Measurements from ENCODE around the gene RERE.
A peak's percentile ranks its signal among the peaks of the same experiment; 100 is the strongest.

RERE gene

GRCh38 chr1:8476006-8476405 is 341.4 kb downstream of the RERE start:
- Histone ChIP-seq H3K36me3 (ENCODE audit: control insufficient read depth in 2 of 2, insufficient read depth in 2 of 2, low read length in 2 of 2) (no peaks in the 10 kb centered on the region), H3K27me3 (ENCODE audit: control insufficient read depth in 1 of 2, insufficient read depth in 2 of 2, low read length in 2 of 2) (no peaks in the 10 kb centered on the region), H3K4me3 (ENCODE audit: low read length in 2 of 2) (no peak overlapping the region), H3K9ac (ENCODE audit: low read length in 2 of 2) (no peak overlapping the region), H3K9me3 (ENCODE audit: control insufficient read depth in 2 of 2, low read length in 2 of 2) (no peaks in the 10 kb centered on the region), H3K27ac (ENCODE audit: low read length) (no peak overlapping the region), H3K4me1 (ENCODE audit: control insufficient read depth, insufficient read depth, low read length) (peaks cover 17% of the 10 kb centered on the region)

- H3K36me3 ChIP-seq (ENCODE audit: control insufficient read depth in 2 of 2, insufficient read depth in 2 of 2, low read length in 2 of 2) = no peaks in the 10 kb centered on the region
- no peaks in the 10 kb centered on the region for H3K27me3 ChIP-seq (ENCODE audit: control insufficient read depth in 1 of 2, insufficient read depth in 2 of 2, low read length in 2 of 2)
- H3K27ac ChIP-seq (ENCODE audit: low read length) = no peak overlapping the region
- peaks cover 17% of the 10 kb centered on the region for H3K4me1 ChIP-seq (ENCODE audit: control insufficient read depth, insufficient read depth, low read length)
- H3K9me3 ChIP-seq (ENCODE audit: control insufficient read depth in 2 of 2, low read length in 2 of 2) = no peaks in the 10 kb centered on the region
- no peak overlapping the region for H3K9ac ChIP-seq (ENCODE audit: low read length in 2 of 2)
- H3K4me3 ChIP-seq (ENCODE audit: low read length in 2 of 2) = no peak overlapping the region
Observed at GRCh38 chr1:8474369-8474768, 343.1 kb downstream of the RERE start.

- Histone ChIP-seq H3K4me3 (ENCODE audit: low read length in 2 of 2) (no peak overlapping the region), H3K36me3 (ENCODE audit: control insufficient read depth in 2 of 2, insufficient read depth in 2 of 2, low read length in 2 of 2) (no peaks in the 10 kb centered on the region), H3K4me1 (ENCODE audit: control insufficient read depth, insufficient read depth, low read length) (peaks cover 17% of the 10 kb centered on the region), H3K27me3 (ENCODE audit: control insufficient read depth in 1 of 2, insufficient read depth in 2 of 2, low read length in 2 of 2) (no peaks in the 10 kb centered on the region), H3K27ac (ENCODE audit: low read length) (no peak overlapping the region), H3K9ac (ENCODE audit: low read length in 2 of 2) (no peak overlapping the region), H3K9me3 (ENCODE audit: control insufficient read depth in 2 of 2, low read length in 2 of 2) (no peaks in the 10 kb centered on the region)
Observed at GRCh38 chr1:8473891-8474300, 343.5 kb downstream of the RERE start.

GRCh38 chr1:8473121-8473875 is 344.1 kb downstream of the RERE start:
- Histone ChIP-seq H3K4me1 (ENCODE audit: control insufficient read depth, insufficient read depth, low read length) (peaks cover 14% of the 10 kb centered on the region), H3K4me3 (ENCODE audit: low read length in 2 of 2) (no peak overlapping the region), H3K27me3 (ENCODE audit: control insufficient read depth in 1 of 2, insufficient read depth in 2 of 2, low read length in 2 of 2) (no peaks in the 10 kb centered on the region), H3K27ac (ENCODE audit: low read length) (no peak overlapping the region), H3K36me3 (ENCODE audit: control insufficient read depth in 2 of 2, insufficient read depth in 2 of 2, low read length in 2 of 2) (no peaks in the 10 kb centered on the region), H3K9me3 (ENCODE audit: control insufficient read depth in 2 of 2, low read length in 2 of 2) (no peaks in the 10 kb centered on the region), H3K9ac (ENCODE audit: low read length in 2 of 2) (no peak overlapping the region)

GRCh38 chr1:8472668-8473067 is 344.8 kb downstream of the RERE start:
- Histone ChIP-seq H3K36me3 (ENCODE audit: control insufficient read depth in 2 of 2, insufficient read depth in 2 of 2, low read length in 2 of 2) (no peaks in the 10 kb centered on the region), H3K27ac (ENCODE audit: low read length) (no peak overlapping the region), H3K4me3 (ENCODE audit: low read length in 2 of 2) (no peak overlapping the region), H3K9me3 (ENCODE audit: control insufficient read depth in 2 of 2, low read length in 2 of 2) (no peaks in the 10 kb centered on the region), H3K9ac (ENCODE audit: low read length in 2 of 2) (no peak overlapping the region), H3K27me3 (ENCODE audit: control insufficient read depth in 1 of 2, insufficient read depth in 2 of 2, low read length in 2 of 2) (no peaks in the 10 kb centered on the region), H3K4me1 (ENCODE audit: control insufficient read depth, insufficient read depth, low read length) (peaks cover 13% of the 10 kb centered on the region)

GRCh38 chr1:8471451-8471850 is 346.0 kb downstream of the RERE start:
- Histone ChIP-seq H3K36me3 (ENCODE audit: control insufficient read depth in 2 of 2, insufficient read depth in 2 of 2, low read length in 2 of 2) (no peaks in the 10 kb centered on the region), H3K4me3 (ENCODE audit: low read length in 2 of 2) (no peak overlapping the region), H3K9me3 (ENCODE audit: control insufficient read depth in 2 of 2, low read length in 2 of 2) (no peaks in the 10 kb centered on the region), H3K9ac (ENCODE audit: low read length in 2 of 2) (no peak overlapping the region), H3K27me3 (ENCODE audit: control insufficient read depth in 1 of 2, insufficient read depth in 2 of 2, low read length in 2 of 2) (no peaks in the 10 kb centered on the region), H3K27ac (ENCODE audit: low read length) (no peak overlapping the region), H3K4me1 (ENCODE audit: control insufficient read depth, insufficient read depth, low read length) (peaks cover 6% of the 10 kb centered on the region)

GRCh38 chr1:8468751-8469150 is 348.7 kb downstream of the RERE start:
- peaks cover 14% of the 10 kb centered on the region for H3K4me1 ChIP-seq (ENCODE audit: control insufficient read depth, insufficient read depth, low read length)
- H3K9me3 ChIP-seq (ENCODE audit: control insufficient read depth in 2 of 2, low read length in 2 of 2) = no peaks in the 10 kb centered on the region
- H3K36me3 ChIP-seq (ENCODE audit: control insufficient read depth in 2 of 2, insufficient read depth in 2 of 2, low read length in 2 of 2) = no peaks in the 10 kb centered on the region
- H3K27me3 ChIP-seq (ENCODE audit: control insufficient read depth in 1 of 2, insufficient read depth in 2 of 2, low read length in 2 of 2) = no peaks in the 10 kb centered on the region
- H3K27ac ChIP-seq (ENCODE audit: low read length) = no peak overlapping the region
- H3K4me3 ChIP-seq (ENCODE audit: low read length in 2 of 2) = no peak overlapping the region
- H3K9ac ChIP-seq (ENCODE audit: low read length in 2 of 2) = no peak overlapping the region

GRCh38 chr1:8467308-8467707 is 350.1 kb downstream of the RERE start:
- no peaks in the 10 kb centered on the region for H3K9me3 ChIP-seq (ENCODE audit: control insufficient read depth in 2 of 2, low read length in 2 of 2)
- H3K4me1 ChIP-seq (ENCODE audit: control insufficient read depth, insufficient read depth, low read length) = peaks cover 27% of the 10 kb centered on the region
- H3K4me3 ChIP-seq (ENCODE audit: low read length in 2 of 2) = no peak overlapping the region
- no peaks in the 10 kb centered on the region for H3K27me3 ChIP-seq (ENCODE audit: control insufficient read depth in 1 of 2, insufficient read depth in 2 of 2, low read length in 2 of 2)
- H3K9ac ChIP-seq (ENCODE audit: low read length in 2 of 2) = no peak overlapping the region
- H3K27ac ChIP-seq (ENCODE audit: low read length) = no peak overlapping the region
- no peaks in the 10 kb centered on the region for H3K36me3 ChIP-seq (ENCODE audit: control insufficient read depth in 2 of 2, insufficient read depth in 2 of 2, low read length in 2 of 2)

- H3K9me3 ChIP-seq (ENCODE audit: control insufficient read depth in 2 of 2, low read length in 2 of 2) = no peaks in the 10 kb centered on the region
- H3K4me1 ChIP-seq (ENCODE audit: control insufficient read depth, insufficient read depth, low read length) = peaks cover 35% of the 10 kb centered on the region
- no peaks in the 10 kb centered on the region for H3K27me3 ChIP-seq (ENCODE audit: control insufficient read depth in 1 of 2, insufficient read depth in 2 of 2, low read length in 2 of 2)
- no peak overlapping the region for H3K9ac ChIP-seq (ENCODE audit: low read length in 2 of 2)
- no peak overlapping the region for H3K4me3 ChIP-seq (ENCODE audit: low read length in 2 of 2)
- no peaks in the 10 kb centered on the region for H3K36me3 ChIP-seq (ENCODE audit: control insufficient read depth in 2 of 2, insufficient read depth in 2 of 2, low read length in 2 of 2)
- H3K27ac ChIP-seq (ENCODE audit: low read length) = peak overlapping the region; percentile 87
Observed at GRCh38 chr1:8465692-8466091, 351.7 kb downstream of the RERE start.

- Histone ChIP-seq H3K4me1 (ENCODE audit: control insufficient read depth, insufficient read depth, low read length) (peaks cover 38% of the 10 kb centered on the region), H3K9me3 (ENCODE audit: control insufficient read depth in 2 of 2, low read length in 2 of 2) (no peaks in the 10 kb centered on the region), H3K27me3 (ENCODE audit: control insufficient read depth in 1 of 2, insufficient read depth in 2 of 2, low read length in 2 of 2) (no peaks in the 10 kb centered on the region), H3K4me3 (ENCODE audit: low read length in 2 of 2) (no peak overlapping the region), H3K36me3 (ENCODE audit: control insufficient read depth in 2 of 2, insufficient read depth in 2 of 2, low read length in 2 of 2) (no peaks in the 10 kb centered on the region), H3K27ac (ENCODE audit: low read length) (peak overlapping the region; percentile 87), H3K9ac (ENCODE audit: low read length in 2 of 2) (no peak overlapping the region)
Observed at GRCh38 chr1:8465013-8465412, 352.4 kb downstream of the RERE start.

- H3K4me3 ChIP-seq (ENCODE audit: low read length in 2 of 2) = no peak overlapping the region
- H3K9ac ChIP-seq (ENCODE audit: low read length in 2 of 2) = no peak overlapping the region
- no peaks in the 10 kb centered on the region for H3K36me3 ChIP-seq (ENCODE audit: control insufficient read depth in 2 of 2, insufficient read depth in 2 of 2, low read length in 2 of 2)
- no peaks in the 10 kb centered on the region for H3K9me3 ChIP-seq (ENCODE audit: control insufficient read depth in 2 of 2, low read length in 2 of 2)
- no peaks in the 10 kb centered on the region for H3K27me3 ChIP-seq (ENCODE audit: control insufficient read depth in 1 of 2, insufficient read depth in 2 of 2, low read length in 2 of 2)
- peaks cover 41% of the 10 kb centered on the region for H3K4me1 ChIP-seq (ENCODE audit: control insufficient read depth, insufficient read depth, low read length)
- H3K27ac ChIP-seq (ENCODE audit: low read length) = peak overlapping the region; percentile 87
Observed at GRCh38 chr1:8464377-8464776, 353.1 kb downstream of the RERE start.

All from stomach smooth muscle (tissue), 2 donors.